GM12875 (cell line): ENCODE measurements around the gene HAGHL.

Experiments
- H3K4me3 ChIP-seq: one replicate; pipeline ENCODE4 v1.5.1; 2011; ENCODE audit warnings: low read depth, low read length, control low read depth
- TF ChIP-seq, protein P1 (sequence below): IDR thresholded peaks from 2 replicates; pipeline ENCODE4 v1.5.1; 2011; ENCODE audit warnings: low read depth, mild to moderate bottlenecking, control low read depth, inconsistent platforms, low read length, moderate library complexity, borderline replicate concordance; ENCODE audit not compliant: insufficient read depth

Gene HAGHL, protein sequence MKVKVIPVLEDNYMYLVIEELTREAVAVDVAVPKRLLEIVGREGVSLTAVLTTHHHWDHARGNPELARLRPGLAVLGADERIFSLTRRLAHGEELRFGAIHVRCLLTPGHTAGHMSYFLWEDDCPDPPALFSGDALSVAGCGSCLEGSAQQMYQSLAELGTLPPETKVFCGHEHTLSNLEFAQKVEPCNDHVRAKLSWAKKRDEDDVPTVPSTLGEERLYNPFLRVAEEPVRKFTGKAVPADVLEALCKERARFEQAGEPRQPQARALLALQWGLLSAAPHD

DNA sequence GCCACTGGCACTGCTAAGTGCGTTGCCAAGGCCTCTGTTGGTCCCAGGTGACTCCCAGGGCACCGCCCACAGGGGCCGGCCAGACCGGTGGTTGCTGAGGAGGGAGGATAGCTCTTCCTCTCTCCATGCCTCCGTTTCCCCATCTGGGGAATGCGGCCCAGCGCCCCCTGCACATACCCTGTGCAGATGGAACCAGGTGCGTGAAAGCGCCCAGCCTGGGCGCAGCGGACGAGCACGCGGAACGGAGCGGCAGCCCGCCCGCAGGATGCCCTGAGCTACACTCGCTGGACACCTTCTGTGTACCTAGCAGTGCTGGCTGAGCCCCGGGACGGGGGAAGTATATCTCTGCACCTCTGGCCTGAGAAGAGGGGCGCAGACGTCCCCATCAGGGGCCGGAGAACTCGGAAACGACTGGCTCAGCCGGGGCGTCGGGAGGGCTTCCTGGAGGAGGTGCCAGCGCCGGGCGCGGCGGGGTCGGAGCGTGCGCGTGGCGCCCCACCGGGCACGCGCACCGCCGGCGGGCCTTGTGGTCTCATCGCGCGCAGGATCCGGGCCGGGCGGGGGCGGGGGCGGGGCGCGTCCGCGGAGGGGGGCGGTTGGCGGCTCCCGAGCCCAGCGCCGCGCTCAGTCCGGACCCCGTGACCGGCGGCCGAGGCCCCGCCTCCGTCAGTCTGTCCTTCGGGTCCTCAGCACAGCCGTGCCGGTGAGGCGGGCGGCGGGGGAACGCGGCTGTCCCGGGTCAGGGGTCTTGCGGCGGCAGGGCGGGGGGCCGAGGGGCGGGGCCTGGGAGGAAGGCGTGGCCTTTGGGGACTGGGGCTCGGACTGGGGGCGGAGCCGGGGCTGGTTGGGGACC, at the start of gene HAGHL, which contains the start of gene CCDC78:
Gene HAGHL (plus strand): TSS at position 669 of the 853 bp plus-strand sequence. CDS start 404 bp downstream, outside the sequence.
Gene CCDC78 (minus strand): TSS at position 6 of the 853 bp plus-strand sequence. CDS start 76 bp downstream, outside the sequence.
- H3K4me3 ChIP-seq = peak within 1 kb of the TSS; percentile 59
- TF ChIP-seq, protein P1, sequence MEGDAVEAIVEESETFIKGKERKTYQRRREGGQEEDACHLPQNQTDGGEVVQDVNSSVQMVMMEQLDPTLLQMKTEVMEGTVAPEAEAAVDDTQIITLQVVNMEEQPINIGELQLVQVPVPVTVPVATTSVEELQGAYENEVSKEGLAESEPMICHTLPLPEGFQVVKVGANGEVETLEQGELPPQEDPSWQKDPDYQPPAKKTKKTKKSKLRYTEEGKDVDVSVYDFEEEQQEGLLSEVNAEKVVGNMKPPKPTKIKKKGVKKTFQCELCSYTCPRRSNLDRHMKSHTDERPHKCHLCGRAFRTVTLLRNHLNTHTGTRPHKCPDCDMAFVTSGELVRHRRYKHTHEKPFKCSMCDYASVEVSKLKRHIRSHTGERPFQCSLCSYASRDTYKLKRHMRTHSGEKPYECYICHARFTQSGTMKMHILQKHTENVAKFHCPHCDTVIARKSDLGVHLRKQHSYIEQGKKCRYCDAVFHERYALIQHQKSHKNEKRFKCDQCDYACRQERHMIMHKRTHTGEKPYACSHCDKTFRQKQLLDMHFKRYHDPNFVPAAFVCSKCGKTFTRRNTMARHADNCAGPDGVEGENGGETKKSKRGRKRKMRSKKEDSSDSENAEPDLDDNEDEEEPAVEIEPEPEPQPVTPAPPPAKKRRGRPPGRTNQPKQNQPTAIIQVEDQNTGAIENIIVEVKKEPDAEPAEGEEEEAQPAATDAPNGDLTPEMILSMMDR = no peak

DNA sequence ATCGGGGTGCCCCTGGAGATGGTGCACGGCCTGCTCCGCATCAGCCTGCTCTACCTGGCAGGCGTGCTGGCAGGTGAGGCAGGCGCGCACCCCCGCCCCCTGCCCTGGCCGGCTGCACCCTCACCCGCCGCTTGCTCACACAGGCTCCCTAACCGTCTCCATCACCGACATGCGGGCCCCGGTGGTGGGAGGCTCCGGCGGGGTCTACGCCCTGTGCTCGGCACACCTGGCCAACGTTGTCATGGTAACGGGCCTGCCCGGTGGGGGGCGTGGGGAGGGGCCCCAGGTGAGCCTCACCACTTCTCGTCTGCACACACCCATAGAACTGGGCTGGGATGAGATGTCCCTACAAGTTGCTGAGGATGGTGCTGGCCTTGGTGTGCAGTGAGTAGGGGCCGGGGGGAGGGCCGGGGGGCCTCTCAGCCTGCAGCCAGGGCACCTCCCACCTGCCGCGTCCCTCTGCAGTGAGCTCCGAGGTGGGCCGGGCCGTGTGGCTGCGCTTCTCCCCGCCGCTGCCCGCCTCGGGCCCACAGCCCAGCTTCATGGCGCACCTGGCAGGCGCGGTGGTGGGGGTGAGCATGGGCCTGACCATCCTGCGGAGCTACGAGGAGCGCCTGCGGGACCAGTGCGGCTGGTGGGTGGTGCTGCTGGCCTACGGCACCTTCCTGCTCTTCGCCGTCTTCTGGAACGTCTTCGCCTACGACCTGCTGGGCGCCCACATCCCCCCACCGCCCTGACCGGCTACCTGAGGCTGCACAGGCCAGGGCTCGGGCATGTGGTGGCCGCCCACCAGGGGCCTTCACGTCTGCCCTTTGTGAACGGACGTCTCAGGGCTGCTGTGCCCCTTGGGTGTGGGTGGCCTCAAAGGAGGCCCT, 49.4 kb upstream of the HAGHL start:
- no peak overlapping the region for H3K4me3 ChIP-seq
- TF ChIP-seq, protein P1 = no peak

DNA sequence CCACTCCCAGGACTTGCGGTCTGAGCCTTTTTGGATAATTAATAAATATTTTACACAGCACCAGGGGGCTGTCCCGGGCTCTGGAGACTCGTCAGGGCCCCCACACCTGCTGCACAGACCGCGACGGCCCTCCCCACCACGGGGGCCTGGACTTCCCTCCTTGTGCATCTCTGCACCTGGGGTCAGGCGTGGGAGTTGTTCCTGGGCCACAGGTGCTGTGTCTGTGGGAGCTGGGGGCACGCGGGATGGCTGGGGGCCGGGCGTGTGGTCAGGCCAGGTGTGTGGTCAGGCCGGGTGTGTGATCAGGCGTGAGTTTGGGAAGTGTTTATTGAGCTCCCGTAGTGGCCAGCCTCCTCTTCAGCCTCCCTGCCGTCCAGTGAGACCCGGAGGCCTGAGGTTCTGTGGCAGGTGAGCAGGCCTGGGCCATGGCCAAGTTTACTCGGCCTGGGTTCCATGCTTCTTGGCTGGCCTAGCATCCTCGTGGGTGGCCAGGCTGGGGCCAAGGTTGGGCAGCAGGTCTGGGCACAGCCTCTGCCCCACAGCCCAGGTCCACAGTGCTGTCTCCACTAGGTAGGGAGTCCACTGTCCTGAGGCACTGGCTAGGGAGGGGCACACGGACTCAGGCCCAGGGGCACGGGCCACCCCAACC, 48.6 kb upstream of the HAGHL start:
- TF ChIP-seq, protein P1 = no peak

DNA sequence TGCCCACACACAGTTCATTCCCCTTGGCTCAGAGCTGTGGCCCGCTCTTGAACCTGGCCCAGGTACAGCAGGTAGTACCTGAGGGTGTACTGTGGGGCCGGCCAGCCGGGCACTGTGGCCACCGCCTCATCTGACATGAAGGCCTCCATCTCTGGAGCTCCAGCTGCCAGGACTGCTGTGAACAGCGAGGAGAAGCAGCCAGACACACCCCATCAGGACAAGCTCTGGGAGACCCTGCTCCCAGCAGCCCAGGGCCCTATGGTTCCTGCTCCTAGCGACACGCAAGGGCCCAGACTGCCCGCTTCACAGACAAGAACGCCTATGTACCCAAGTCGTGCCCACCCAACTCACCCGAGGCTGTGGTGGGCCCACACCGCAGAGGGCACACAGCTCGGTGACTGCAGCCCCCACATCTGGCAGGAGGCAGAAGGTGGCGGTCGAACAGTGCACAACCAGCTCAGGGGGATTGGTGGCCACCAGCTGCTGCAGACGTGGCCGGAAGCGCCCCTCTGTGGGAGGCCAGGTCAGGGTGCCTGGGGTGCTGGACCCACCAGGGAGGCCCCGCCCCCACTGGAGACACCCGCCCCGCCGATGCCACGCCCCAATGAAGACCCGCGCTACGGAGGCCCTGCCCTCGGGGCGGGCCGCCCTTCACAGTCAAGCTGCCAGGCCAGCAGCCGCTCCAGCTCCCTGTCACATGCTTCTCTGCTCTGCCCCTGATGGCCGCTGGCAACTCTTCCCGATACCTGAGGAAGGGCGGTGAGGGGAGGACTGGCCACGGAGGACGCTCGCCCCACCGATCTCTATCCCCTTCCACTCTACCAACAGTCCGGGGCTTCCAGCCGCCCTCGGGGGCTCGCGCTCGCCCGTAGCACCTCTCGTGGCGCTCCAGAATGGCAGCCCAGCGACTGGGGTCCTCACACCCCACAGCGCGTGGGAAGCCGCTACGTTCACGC, 47.8 kb upstream of the HAGHL start:
- TF ChIP-seq, protein P1 = no peak
- H3K4me3 ChIP-seq = peak overlapping the region; percentile 31

More for the DNA sequence above, 48.6 kb upstream of the HAGHL start:
- no peak overlapping the region for H3K4me3 ChIP-seq

DNA sequence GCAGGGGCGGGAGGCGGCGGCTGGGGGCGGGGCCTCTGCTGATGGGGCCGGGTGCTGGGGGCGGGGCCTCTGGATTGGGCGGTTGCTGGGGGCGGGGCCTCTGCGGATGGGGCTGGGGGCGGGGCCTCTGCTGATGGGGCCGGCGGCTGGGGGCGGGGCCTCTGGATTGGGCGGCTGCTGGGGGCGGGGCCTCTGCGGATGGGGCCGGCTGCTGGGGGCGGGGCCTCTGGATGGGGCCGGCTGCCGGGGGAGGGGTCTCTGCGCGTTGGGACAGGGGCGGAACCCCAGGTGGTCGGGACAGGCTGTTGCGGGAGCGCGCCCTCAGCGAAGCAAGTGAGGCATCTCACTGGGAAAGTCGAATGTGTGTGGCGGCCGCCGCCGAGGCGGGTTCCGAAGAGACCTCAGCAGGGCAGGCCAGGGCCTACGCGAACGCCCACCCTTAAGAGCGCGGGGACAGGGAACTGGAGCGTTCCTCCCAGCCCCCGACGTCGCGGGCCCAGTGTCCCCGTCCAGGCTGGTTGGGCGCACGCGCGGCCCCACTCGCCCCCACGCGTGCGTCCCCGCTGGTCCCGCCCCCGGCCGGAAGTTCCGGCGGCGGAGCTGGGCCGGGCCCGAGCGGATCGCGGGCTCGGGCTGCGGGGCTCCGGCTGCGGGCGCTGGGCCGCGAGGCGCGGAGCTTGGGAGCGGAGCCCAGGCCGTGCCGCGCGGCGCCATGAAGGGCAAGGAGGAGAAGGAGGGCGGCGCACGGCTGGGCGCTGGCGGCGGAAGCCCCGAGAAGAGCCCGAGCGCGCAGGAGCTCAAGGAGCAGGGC, 46.9 kb upstream of the HAGHL start, which contains the start of gene STUB1:
Gene STUB1 (plus strand): TSS at position 597 of the 811 bp plus-strand sequence. CDS start 116 bp downstream, at position 713.
- peak within 1 kb of the TSS; percentile 86 for H3K4me3 ChIP-seq
- TF ChIP-seq, protein P1 = no peak
